Activated B cell treated with CpG ODN at 0.5 μM for 24 hours (primary cell): ENCODE results near the gene RNGTT. TPM values are rescaled to one million over a fixed set of nuclear protein-coding genes. Genes with fewer than 3 reads are reported as not detected.
A peak's percentile ranks its signal among the peaks of the same experiment; 100 is the strongest.
"Not testable (repeated sequence)": the region's sequence is repeated elsewhere in the genome, so short reads cannot be mapped to it uniquely, and the experiment has no call there.

Experiments used
- ATAC-seq: fragments of 200-7000 bp; cut with Tn5 transposase; one replicate; pipeline ENCODE4 v1.10.0; 2021; ENCODE audit warnings: low read depth, mild to moderate bottlenecking, moderate library complexity
- CTCF ChIA-PET: fragments of 350-600 bp; sonication (Branson Sonifier 250); formaldehyde crosslinking; loops from one replicate; lab custom pipeline; 2021; ENCODE audit warnings: antibody characterized with exemption; lab: Charles Lee
- POLR2A ChIA-PET: fragments of 350-600 bp; sonication (Branson Sonifier 250); formaldehyde crosslinking; loops from one replicate; lab custom pipeline; 2021; ENCODE audit warnings: antibody characterized with exemption; lab: Charles Lee
- DNase-seq: peaks from one replicate; pipeline ENCODE4 v3.0.0; 2022
- H3K27ac Mint-ChIP-seq: one replicate; pipeline ENCODE4 v1.8.0; 2020; ENCODE audit warnings: mixed read lengths
- H3K27me3 Mint-ChIP-seq: one replicate; pipeline ENCODE4 v1.8.0; 2021; ENCODE audit warnings: mixed read lengths
- H3K36me3 Mint-ChIP-seq: one replicate; pipeline ENCODE4 v1.8.0; 2021; ENCODE audit warnings: low read depth, mixed read lengths
- H3K4me1 Mint-ChIP-seq: one replicate; pipeline ENCODE4 v1.8.0; 2021; ENCODE audit warnings: mixed read lengths
- H3K4me3 Mint-ChIP-seq: one replicate; pipeline ENCODE4 v1.8.0; 2020; ENCODE audit warnings: mild to moderate bottlenecking, mixed read lengths
- H3K9me3 Mint-ChIP-seq: one replicate; pipeline ENCODE4 v1.8.0; 2020; ENCODE audit warnings: mixed read lengths
- CTCF ChIP-seq: fragments of 200-600 bp; IDR thresholded peaks from one replicate; pipeline ENCODE4 v1.8.0; 2022; ENCODE audit warnings: antibody characterized with exemption, mild to moderate bottlenecking
- intact Hi-C: fragments of 100-400 bp; cut with micrococcal nuclease; formaldehyde crosslinking; loops from one replicate; pipeline ENCODE4 v1.15.1; 2024
- total RNA-seq: library from RNA; stranded (reverse); gene quantifications from 2 replicates; pipeline ENCODE4 v1.2.3, GENCODE V29; 2022

The RNGTT gene
- total RNA-seq, 1 donor from 2014 or later = 25.9 TPM

- TF ChIP-seq CTCF = no peak
- Mint-ChIP-seq H3K27ac (peak overlapping the region; percentile 19), H3K27me3 (no peaks in the 10 kb centered on the region), H3K9me3 (no peaks in the 10 kb centered on the region), H3K4me1 (peaks cover 11% of the 10 kb centered on the region), H3K4me3 (no peak overlapping the region), H3K36me3 (peaks cover 15% of the 10 kb centered on the region)
- CTCF ChIA-PET = no interaction called here
- intact Hi-C loops = no loop called here
- no peak for ATAC-seq
- POLR2A ChIA-PET = interaction anchor here (0.7 kb wide), 1 partner anchor 1544 kb away, joined by 3 read pairs; no protein-coding TSS in a partner anchor
- no peak for DNase-seq
Measured at GRCh38 chr6:88725111-88725975, 238.1 kb downstream of the RNGTT start.

GRCh38 chr6:88722686-88723085 lies 240.7 kb downstream of the RNGTT start:
- no peak overlapping the region for H3K4me3 Mint-ChIP-seq
- H3K27ac Mint-ChIP-seq = no peak overlapping the region
- DNase-seq = no peak
- TF ChIP-seq CTCF = no peak
- no peak for ATAC-seq
- POLR2A ChIA-PET = no interaction called here
- peaks cover 14% of the 10 kb centered on the region for H3K36me3 Mint-ChIP-seq
- peaks cover 11% of the 10 kb centered on the region for H3K4me1 Mint-ChIP-seq
- no peaks in the 10 kb centered on the region for H3K9me3 Mint-ChIP-seq
- H3K27me3 Mint-ChIP-seq = no peaks in the 10 kb centered on the region
- intact Hi-C loops = no loop called here
- CTCF ChIA-PET = no interaction called here

GRCh38 chr6:88716399-88716798 lies 247.0 kb downstream of the RNGTT start:
- DNase-seq, H3K9me3 Mint-ChIP-seq, CTCF ChIA-PET, intact Hi-C loops, POLR2A ChIA-PET, H3K4me1 Mint-ChIP-seq, H3K27me3 Mint-ChIP-seq, H3K27ac Mint-ChIP-seq, H3K4me3 Mint-ChIP-seq, ATAC-seq: not testable (repeated sequence)
- peaks cover 21% of the 10 kb centered on the region for H3K36me3 Mint-ChIP-seq

GRCh38 chr6:88712243-88712936 lies 251.0 kb downstream of the RNGTT start:
- TF ChIP-seq CTCF = no peak
- ATAC-seq (no peak), DNase-seq (no peak)
- Mint-ChIP-seq H3K4me3 (no peak overlapping the region), H3K36me3 (peaks cover 15% of the 10 kb centered on the region), H3K9me3 (peaks cover 5% of the 10 kb centered on the region), H3K27me3 (no peaks in the 10 kb centered on the region), H3K4me1 (peaks cover 1% of the 10 kb centered on the region), H3K27ac (no peak overlapping the region)
- intact Hi-C loops = no loop called here
- ChIA-PET POLR2A (no interaction called here), CTCF (no interaction called here)

- intact Hi-C loops = no loop called here
- no peak for TF ChIP-seq CTCF
- Mint-ChIP-seq H3K4me3 (no peak overlapping the region), H3K9me3 (peaks cover 5% of the 10 kb centered on the region), H3K36me3 (peaks cover 6% of the 10 kb centered on the region), H3K4me1 (peaks cover 13% of the 10 kb centered on the region), H3K27me3 (no peaks in the 10 kb centered on the region), H3K27ac (no peak overlapping the region)
- CTCF ChIA-PET = no interaction called here
- DNase-seq = no peak
- POLR2A ChIA-PET = no interaction called here
- ATAC-seq = no peak
Measured at GRCh38 chr6:88709819-88710246, 253.6 kb downstream of the RNGTT start.
